ENCODE measurements around the gene KCNK5.

DNA sequence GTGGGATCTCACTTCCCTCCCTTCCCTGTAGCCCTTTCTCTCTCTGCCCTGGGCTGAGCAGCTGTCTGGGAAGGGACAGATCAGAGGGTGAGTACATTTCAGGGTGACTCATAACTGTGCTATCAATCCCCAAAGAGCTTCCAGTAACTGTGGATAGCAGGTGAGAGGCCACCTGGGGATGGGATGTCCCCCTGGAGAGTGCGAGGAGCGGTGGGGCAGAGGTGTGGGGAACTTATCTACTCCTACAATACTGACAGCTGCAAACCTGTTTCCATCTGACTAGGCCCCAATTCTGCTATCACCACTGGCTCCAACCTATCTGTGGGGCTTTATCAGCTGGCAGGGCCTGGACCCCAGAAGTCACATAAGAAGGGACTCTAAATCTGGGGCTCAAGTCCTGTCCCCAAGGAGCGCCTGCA lies 32.6 kb downstream of the KCNK5 start:
- no peak for TF ChIP-seq EZH2phosphoT487 (IDR thresholded peaks at IDR 0.05; ENCODE audit: low read depth, severe bottlenecking, unreplicated experiment)
- TF ChIP-seq, protein P1, sequence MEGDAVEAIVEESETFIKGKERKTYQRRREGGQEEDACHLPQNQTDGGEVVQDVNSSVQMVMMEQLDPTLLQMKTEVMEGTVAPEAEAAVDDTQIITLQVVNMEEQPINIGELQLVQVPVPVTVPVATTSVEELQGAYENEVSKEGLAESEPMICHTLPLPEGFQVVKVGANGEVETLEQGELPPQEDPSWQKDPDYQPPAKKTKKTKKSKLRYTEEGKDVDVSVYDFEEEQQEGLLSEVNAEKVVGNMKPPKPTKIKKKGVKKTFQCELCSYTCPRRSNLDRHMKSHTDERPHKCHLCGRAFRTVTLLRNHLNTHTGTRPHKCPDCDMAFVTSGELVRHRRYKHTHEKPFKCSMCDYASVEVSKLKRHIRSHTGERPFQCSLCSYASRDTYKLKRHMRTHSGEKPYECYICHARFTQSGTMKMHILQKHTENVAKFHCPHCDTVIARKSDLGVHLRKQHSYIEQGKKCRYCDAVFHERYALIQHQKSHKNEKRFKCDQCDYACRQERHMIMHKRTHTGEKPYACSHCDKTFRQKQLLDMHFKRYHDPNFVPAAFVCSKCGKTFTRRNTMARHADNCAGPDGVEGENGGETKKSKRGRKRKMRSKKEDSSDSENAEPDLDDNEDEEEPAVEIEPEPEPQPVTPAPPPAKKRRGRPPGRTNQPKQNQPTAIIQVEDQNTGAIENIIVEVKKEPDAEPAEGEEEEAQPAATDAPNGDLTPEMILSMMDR (IDR thresholded peaks at IDR 0.05; ENCODE audit: poor library complexity) = no peak
